Stimulated activated CD8-positive, alpha-beta memory T cell treated with anti-CD3 and anti-CD28 coated beads, Interleukin-15, amount 100 ng/mL, for 4 hours (primary cell): Measurements from ENCODE around the gene WASF2.
"Not testable (repeated sequence)": the region's sequence is repeated elsewhere in the genome, so short reads cannot be mapped to it uniquely, and the experiment has no call there.

Experiments
- DNase-seq, 2 donors: peaks; one replicate each; pipeline ENCODE4 v3.0.0-alpha.2; 2020; ENCODE audit warnings: low read depth in 2 of 2

Gene WASF2

GRCh38 chr1:27496604-27497155 is 6.7 kb upstream of the WASF2 start:
- no peak for DNase-seq

- DNase-seq = no peak
Observed at GRCh38 chr1:27492796-27493195, 2.8 kb upstream of the WASF2 start.

GRCh38 chr1:27491748-27492700 is 2.1 kb upstream of the WASF2 start:
- DNase-seq = no peak

DNA sequence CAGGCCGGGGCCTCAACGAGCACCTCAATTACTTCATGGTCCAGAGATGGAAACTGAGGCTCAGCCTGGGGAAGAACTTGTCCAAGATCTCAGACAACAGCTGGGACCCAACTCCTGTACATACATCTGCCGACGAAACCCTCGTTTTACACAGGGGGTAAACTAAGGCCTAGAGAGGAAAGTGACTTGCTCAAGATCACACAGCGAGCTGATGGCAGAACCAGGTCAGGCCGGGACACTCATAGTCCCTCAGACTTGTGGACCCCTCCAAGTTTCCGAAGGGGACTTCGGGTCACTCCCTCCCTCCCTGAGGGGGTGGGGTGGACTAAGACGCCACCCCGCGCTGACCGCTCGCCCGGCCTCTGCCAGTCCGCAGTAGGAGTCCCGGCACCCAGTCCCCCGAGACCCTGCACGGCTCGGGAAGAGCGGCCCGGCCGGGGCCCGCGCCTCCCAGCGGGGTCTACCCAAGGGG is 430 bp downstream of the WASF2 start:
- no peak for DNase-seq

DNA sequence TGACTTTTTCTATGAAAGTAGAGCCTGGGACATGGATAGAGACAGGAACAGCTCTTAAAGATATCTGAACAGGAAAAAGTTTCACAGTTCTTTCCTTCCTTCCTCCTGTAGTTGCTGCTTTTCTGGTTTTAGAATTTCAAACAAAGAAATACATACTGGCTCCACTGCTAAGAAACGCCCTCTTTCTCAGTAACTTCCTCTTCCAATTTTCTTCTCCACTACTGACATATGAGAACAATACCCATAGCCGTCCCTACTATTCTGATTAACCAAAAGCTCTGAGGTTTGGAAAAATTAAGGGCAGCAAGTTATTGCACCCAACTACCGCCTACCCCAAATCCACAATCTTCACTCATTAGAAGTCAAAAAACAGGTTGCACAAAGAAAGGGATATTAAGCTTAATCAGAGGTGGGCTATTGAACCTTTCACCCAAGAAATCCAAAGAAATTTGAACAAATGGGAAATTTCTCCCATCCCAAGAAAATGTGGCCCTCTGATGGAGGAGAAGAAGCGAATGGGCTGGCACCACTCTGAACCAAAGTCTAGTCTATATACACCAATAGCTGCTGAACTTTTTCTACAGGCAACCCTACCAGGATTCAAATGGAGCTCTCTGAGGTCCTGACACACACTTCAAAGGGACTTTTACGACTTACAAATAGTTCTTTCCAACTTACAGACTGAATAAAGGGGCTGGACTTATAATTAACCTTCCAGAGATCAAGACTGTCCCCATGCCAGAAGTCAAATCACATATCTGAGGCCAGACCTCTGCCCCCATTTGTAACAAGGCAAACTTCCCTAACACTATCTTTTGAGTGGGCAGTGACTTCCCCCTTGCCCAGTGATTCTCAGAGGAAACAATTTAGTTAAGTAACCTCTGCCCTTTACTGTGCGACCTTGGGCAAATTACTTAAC is 1.7 kb downstream of the WASF2 start:
- no peak for DNase-seq

DNA sequence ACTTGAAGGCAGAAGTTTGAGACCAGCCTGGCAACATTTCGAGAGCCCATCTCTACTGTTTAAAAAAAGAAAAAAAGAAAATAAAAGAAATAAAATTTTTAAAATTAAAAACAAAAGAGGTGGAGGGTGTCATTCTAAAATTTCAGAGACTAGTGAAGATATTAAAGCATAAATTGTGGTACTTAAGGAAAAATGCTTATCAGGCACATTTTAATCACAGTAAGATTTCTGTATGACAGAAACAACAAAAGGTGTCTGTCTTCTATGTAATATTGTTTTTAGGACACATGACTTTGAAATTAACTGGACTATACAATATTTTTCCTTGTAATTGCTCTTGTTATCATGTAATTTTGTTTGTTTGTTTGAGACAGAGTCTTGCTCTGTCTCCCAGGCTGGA is 4.6 kb downstream of the WASF2 start:
- DNase-seq = no peak

- no peak for DNase-seq
Observed at GRCh38 chr1:27483659-27484058, 6.3 kb downstream of the WASF2 start.

DNA sequence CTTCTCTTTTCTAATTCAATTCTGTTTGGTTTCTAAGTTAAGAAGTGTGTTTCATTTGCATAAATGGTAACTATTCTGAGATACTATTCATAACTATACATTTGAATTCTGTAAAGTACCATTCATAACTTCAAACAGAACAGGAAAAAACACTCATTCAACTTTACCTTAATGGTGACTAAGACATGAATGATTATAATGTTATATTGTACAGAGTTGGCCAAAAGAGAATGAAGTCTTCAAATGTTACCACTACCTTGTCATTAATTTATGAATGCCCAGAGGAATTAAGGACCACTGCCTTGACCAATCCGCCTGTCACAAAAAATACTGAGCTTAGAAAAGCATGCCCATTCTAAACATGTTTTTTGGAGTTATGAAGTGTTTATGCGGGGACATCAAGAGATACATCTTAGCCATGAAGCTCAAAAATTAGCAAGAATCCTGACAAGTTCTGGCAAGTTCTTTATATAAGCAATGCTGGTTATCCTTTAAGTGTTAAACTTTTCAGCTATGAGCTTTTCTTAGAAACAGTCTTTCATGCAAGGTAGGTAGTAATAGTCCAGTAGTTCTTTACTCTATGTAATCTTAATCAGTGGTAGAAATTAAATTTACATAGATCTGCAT is 7.9 kb downstream of the WASF2 start:
- DNase-seq = no peak

DNA sequence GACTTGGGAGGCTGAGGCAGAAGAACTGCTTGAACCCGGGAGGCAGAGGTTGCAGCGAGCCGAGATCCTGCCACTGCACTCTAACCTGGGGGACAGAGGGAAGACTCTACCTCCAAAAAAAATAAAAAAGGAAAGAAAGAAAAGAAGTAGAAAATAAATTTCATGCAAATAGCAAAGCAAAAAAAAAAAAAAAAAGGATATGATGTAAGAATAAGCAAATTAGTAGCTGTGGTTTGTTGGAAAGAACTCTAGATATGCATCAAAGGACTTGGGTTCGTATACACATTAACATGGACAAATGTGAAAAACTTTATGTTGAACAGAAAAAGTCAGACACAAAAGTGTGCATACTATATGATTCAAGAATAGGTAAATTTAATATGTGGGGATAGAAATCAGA is 11.9 kb downstream of the WASF2 start:
- DNase-seq = no peak

DNA sequence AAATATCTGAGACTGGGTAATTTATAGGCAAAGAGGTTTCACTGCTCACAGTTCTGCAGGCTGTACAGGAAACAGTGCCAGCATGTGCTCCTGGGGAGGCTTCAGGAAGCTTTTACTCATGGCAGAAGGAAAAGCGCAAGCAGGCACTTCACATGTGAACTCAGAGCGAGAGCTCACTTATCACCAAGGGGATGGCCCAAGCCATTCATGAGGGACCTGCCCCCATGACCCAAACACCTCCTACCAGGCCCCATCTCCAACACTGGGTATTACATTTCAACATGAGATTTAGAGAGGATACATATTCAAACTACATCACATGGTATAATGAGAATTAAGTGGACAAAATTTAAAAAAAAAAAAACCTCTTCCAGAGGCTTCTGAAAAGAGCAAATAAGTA is 13.7 kb downstream of the WASF2 start:
- DNase-seq = no peak

DNA sequence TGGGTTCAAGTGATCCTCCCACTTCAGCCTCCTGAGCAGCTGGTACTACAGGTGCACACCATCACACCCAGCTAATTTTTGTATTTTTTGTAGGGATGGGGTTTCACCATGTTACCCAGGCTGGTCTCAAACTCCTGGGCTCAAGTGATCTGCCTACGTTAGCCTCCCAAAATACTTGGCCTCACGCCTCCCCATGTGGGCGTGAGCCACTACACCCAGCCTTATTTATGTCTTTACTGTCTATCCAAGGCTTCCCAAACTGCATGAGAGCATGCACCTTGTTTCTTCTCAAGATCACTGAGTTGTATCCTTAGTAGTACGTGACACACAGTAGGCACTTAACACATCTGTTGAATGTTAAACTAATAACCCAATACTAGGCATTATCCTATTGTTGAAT is 14.2 kb downstream of the WASF2 start:
- no peak for DNase-seq

GRCh38 chr1:27473755-27474154 is 16.2 kb downstream of the WASF2 start:
- no peak for DNase-seq

GRCh38 chr1:27472098-27472497 is 17.9 kb downstream of the WASF2 start:
- DNase-seq = not testable (repeated sequence)

DNA sequence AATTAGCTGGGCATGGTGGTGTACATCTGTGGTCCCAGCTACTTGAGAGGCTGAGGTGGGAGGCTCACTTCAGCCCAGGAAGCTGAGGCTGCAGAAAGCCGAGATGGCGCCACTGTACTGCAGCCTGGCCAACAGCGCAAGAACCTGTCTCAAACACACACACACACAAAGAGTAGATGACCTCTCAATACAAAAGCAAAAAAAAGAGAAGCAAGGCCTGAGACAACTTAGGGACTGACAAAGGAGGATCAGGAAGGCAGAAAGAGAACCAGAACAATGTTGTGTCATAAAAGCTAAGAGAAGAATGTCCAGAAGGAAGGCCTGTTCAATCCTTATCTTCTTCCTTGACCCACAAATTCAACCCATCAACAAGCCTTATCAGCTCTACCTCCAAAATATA is 18.5 kb downstream of the WASF2 start:
- no peak for DNase-seq

- DNase-seq = no peak
Observed at GRCh38 chr1:27469334-27469733, 20.6 kb downstream of the WASF2 start.

GRCh38 chr1:27468378-27468777 is 21.6 kb downstream of the WASF2 start:
- not testable (repeated sequence) for DNase-seq

GRCh38 chr1:27464926-27465647 is 24.9 kb downstream of the WASF2 start:
- DNase-seq = no peak

- not testable (repeated sequence) for DNase-seq
Observed at GRCh38 chr1:27463916-27464315, 26.1 kb downstream of the WASF2 start.

DNA sequence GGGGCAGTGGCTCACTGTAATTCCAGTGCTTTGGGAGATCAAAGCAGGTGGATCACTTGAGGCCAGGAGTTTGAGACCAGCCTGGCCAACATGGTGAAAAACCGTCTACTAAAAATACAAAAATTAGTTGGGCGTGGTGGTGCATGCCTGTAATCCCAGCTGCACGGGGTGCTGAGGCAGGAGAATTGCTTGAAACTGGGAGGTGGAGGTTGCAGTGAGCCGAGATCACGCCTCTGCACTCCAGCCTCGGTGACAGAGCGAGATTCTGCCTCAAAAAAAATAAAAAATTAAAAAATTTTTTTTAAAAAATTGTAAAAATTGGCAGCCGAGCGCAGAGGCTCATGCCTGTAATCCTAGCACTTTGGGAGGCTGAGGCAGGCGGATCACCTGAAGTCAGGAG is 31.4 kb downstream of the WASF2 start:
- not testable (repeated sequence) for DNase-seq

- DNase-seq = no peak
Observed at GRCh38 chr1:27455139-27455811, 34.7 kb downstream of the WASF2 start.
